Colonic mucosa (tissue), 4 donors: ENCODE results near the gene ACP6. TPM values are rescaled to one million over a fixed set of nuclear protein-coding genes. Genes with fewer than 3 reads are reported as not detected.

Experiments
- DNase-seq: peaks from one replicate; pipeline ENCODE4 v3.0.0-alpha.2; 2020
- H3K27ac ChIP-seq: fragments of 200-600 bp; one replicate; pipeline ENCODE4 v1.8.0; 2021
- H3K27me3 ChIP-seq: fragments of 200-600 bp; one replicate; pipeline ENCODE4 v1.8.0; 2021
- H3K36me3 ChIP-seq: fragments of 200-600 bp; one replicate; pipeline ENCODE4 v1.8.0; 2021
- H3K4me1 ChIP-seq: fragments of 200-600 bp; one replicate; pipeline ENCODE4 v1.8.0; 2021; ENCODE audit warnings: mild to moderate bottlenecking
- H3K4me3 ChIP-seq: fragments of 200-600 bp; one replicate; pipeline ENCODE4 v1.8.0; 2021
- H3K9ac ChIP-seq, 2 donors: one replicate each; pipeline ENCODE4 v1.7.0; 2013; ENCODE audit warnings: control low read depth in 2 of 2, low read depth in 2 of 2, low read length in 2 of 2
- H3K9me3 ChIP-seq: fragments of 200-600 bp; one replicate; pipeline ENCODE4 v1.8.0; 2021
- CTCF ChIP-seq: fragments of 200-600 bp; IDR thresholded peaks from one replicate; pipeline ENCODE4 v1.8.0; 2022; ENCODE audit warnings: antibody characterized with exemption, mild to moderate bottlenecking
- intact Hi-C: fragments of 100-400 bp; cut with DNase I; formaldehyde crosslinking; loops from one replicate; pipeline ENCODE4 v1.14.1; 2022
- total RNA-seq, 2 donors: library from RNA; stranded (reverse); fragmentation: NEBNext Ultra II Directional in 1 of 2; extraction: Animal tissue kit (Norgen Biotek cat#: 25700) in 1 of 2; gene quantifications; one replicate each; pipeline ENCODE4 v1.2.1, GENCODE V29; 2021
- donor health status: healthy.
- donor health status: DM: no; HTN: no; CAD: no.
- donor health status: DM: no; HTN: no; CAD: no.

Gene ACP6
- total RNA-seq, 2 donors from 2014 or later = 21.6 to 22.7 TPM

GRCh38 chr1:147611586-147611985 is 58.7 kb downstream of the ACP6 start:
- H3K9me3 ChIP-seq = no peaks in the 10 kb centered on the region
- no peak overlapping the region for H3K9ac ChIP-seq
- no peak for DNase-seq
- H3K4me1 ChIP-seq = no peaks in the 10 kb centered on the region
- no peak for TF ChIP-seq CTCF
- no peaks in the 10 kb centered on the region for H3K27me3 ChIP-seq
- no peak overlapping the region for H3K4me3 ChIP-seq
- H3K27ac ChIP-seq = no peak overlapping the region
- intact Hi-C loops = no loop called here
- no peaks in the 10 kb centered on the region for H3K36me3 ChIP-seq

- no peak overlapping the region for H3K27ac ChIP-seq
Observed at GRCh38 chr1:147611021-147611426, 59.3 kb downstream of the ACP6 start.

GRCh38 chr1:147609358-147609757 is 61.0 kb downstream of the ACP6 start:
- TF ChIP-seq CTCF = no peak
- no peak overlapping the region for H3K27ac ChIP-seq
- no peaks in the 10 kb centered on the region for H3K36me3 ChIP-seq
- no peak overlapping the region for H3K4me3 ChIP-seq
- DNase-seq = no peak
- H3K4me1 ChIP-seq = no peaks in the 10 kb centered on the region
- H3K9me3 ChIP-seq = no peaks in the 10 kb centered on the region
- H3K27me3 ChIP-seq = no peaks in the 10 kb centered on the region
- intact Hi-C loops = no loop called here
- H3K9ac ChIP-seq = no peak overlapping the region

More at GRCh38 chr1:147611021-147611426, 59.3 kb downstream of the ACP6 start:
- no peak overlapping the region for H3K4me3 ChIP-seq
- H3K9ac ChIP-seq = no peak overlapping the region
- H3K4me1 ChIP-seq = no peaks in the 10 kb centered on the region
- H3K27me3 ChIP-seq = no peaks in the 10 kb centered on the region
- no peaks in the 10 kb centered on the region for H3K36me3 ChIP-seq
- no peaks in the 10 kb centered on the region for H3K9me3 ChIP-seq
- no peak for DNase-seq
- intact Hi-C loops = no loop called here
- TF ChIP-seq CTCF = no peak

GRCh38 chr1:147608596-147608995 is 61.7 kb downstream of the ACP6 start:
- H3K9me3 ChIP-seq = no peaks in the 10 kb centered on the region
- no peak overlapping the region for H3K9ac ChIP-seq
- H3K4me3 ChIP-seq = no peak overlapping the region
- no peak overlapping the region for H3K27ac ChIP-seq
- H3K36me3 ChIP-seq = no peaks in the 10 kb centered on the region
- no peak for TF ChIP-seq CTCF
- no peaks in the 10 kb centered on the region for H3K27me3 ChIP-seq
- intact Hi-C loops = no loop called here
- DNase-seq = no peak
- no peaks in the 10 kb centered on the region for H3K4me1 ChIP-seq

GRCh38 chr1:147605591-147605990 is 64.7 kb downstream of the ACP6 start:
- no peak overlapping the region for H3K4me3 ChIP-seq
- intact Hi-C loops = no loop called here
- TF ChIP-seq CTCF = no peak
- H3K27me3 ChIP-seq = no peaks in the 10 kb centered on the region
- no peak for DNase-seq
- peaks cover 5% of the 10 kb centered on the region for H3K4me1 ChIP-seq
- no peak overlapping the region for H3K9ac ChIP-seq
- H3K27ac ChIP-seq = no peak overlapping the region
- no peaks in the 10 kb centered on the region for H3K9me3 ChIP-seq
- H3K36me3 ChIP-seq = no peaks in the 10 kb centered on the region

GRCh38 chr1:147603986-147604385 is 66.3 kb downstream of the ACP6 start:
- intact Hi-C loops = no loop called here
- no peak overlapping the region for H3K9ac ChIP-seq
- no peak for TF ChIP-seq CTCF
- H3K9me3 ChIP-seq = no peaks in the 10 kb centered on the region
- H3K4me3 ChIP-seq = no peak overlapping the region
- no peak overlapping the region for H3K27ac ChIP-seq
- H3K27me3 ChIP-seq = no peaks in the 10 kb centered on the region
- no peaks in the 10 kb centered on the region for H3K36me3 ChIP-seq
- DNase-seq = no peak
- peaks cover 6% of the 10 kb centered on the region for H3K4me1 ChIP-seq
